DOHH2 (cell line): ENCODE data around the gene SMARCD3.

Experiments used
- H3F3A ChIP-seq: fragments of 200-600 bp; sonication (generic), shearing (Covaris generic); 2 replicates; pipeline ENCODE4 v1.6.0; 2016; ENCODE audit warnings: antibody characterized with exemption, mild to moderate bottlenecking; ENCODE audit not compliant: control insufficient read depth, insufficient read depth
- H3K27ac ChIP-seq: fragments of 200-600 bp; sonication (generic); 2 replicates; pipeline ENCODE4 v1.5.1; 2014; ENCODE audit warnings: low read depth, mild to moderate bottlenecking, low read length, moderate library complexity
- H3K27me3 ChIP-seq: fragments of 200-600 bp; sonication (generic); 2 replicates; pipeline ENCODE4 v1.6.1; 2014; ENCODE audit warnings: mild to moderate bottlenecking, low read length, mixed read lengths; ENCODE audit not compliant: control insufficient read depth
- H3K36me3 ChIP-seq: fragments of 200-600 bp; sonication (generic); 2 replicates; pipeline ENCODE4 v1.6.1; 2014; ENCODE audit warnings: mild to moderate bottlenecking, low read length, moderate library complexity, mixed read lengths; ENCODE audit not compliant: control insufficient read depth
- H3K4me1 ChIP-seq: fragments of 200-600 bp; sonication (generic); 2 replicates; pipeline ENCODE4 v1.6.1; 2014; ENCODE audit warnings: mild to moderate bottlenecking, low read length, mixed read lengths; ENCODE audit not compliant: control insufficient read depth
- H3K4me2 ChIP-seq: fragments of 200-600 bp; sonication (generic); 2 replicates; pipeline ENCODE4 v1.6.0; 2014; ENCODE audit warnings: mild to moderate bottlenecking, low read length, moderate library complexity
- H3K4me3 ChIP-seq: fragments of 200-600 bp; sonication (generic); 2 replicates; pipeline ENCODE4 v1.5.1; 2014; ENCODE audit warnings: mild to moderate bottlenecking, low read length, mixed read lengths
- H3K79me2 ChIP-seq: fragments of 200-600 bp; sonication (generic); 2 replicates; pipeline ENCODE4 v1.6.1; 2014; ENCODE audit warnings: mild to moderate bottlenecking, low read length, mixed read lengths; ENCODE audit not compliant: control insufficient read depth
- H3K9me2 ChIP-seq: fragments of 200-600 bp; sonication (generic); replicated peaks from 2 replicates; pipeline ENCODE4 v1.6.1; 2014; ENCODE audit warnings: mild to moderate bottlenecking, low read length, mixed read lengths; ENCODE audit not compliant: control insufficient read depth
- H3K9me3 ChIP-seq: fragments of 200-600 bp; sonication (generic); 2 replicates; pipeline ENCODE4 v1.6.1; 2014; ENCODE audit warnings: antibody characterized with exemption, low read length, mixed read lengths; ENCODE audit not compliant: control insufficient read depth, insufficient read depth
- H4K20me1 ChIP-seq: fragments of 200-600 bp; sonication (generic); 2 replicates; pipeline ENCODE4 v1.6.0; 2014; ENCODE audit warnings: low read depth, mild to moderate bottlenecking, antibody characterized with exemption, low read length, moderate library complexity; ENCODE audit not compliant: control insufficient read depth, insufficient read depth
- EZH2phosphoT487 ChIP-seq: fragments of 200-600 bp; sonication (generic); IDR thresholded peaks from 2 replicates; pipeline ENCODE4 v1.6.1; 2017; ENCODE audit warnings: borderline replicate concordance, mild to moderate bottlenecking, antibody characterized with exemption, low read length, moderate library complexity, mixed read lengths
- TF ChIP-seq, protein P1 (sequence below): fragments of 200-600 bp; sonication (generic); IDR thresholded peaks from one replicate; pipeline ENCODE4 v1.5.1; 2014; ENCODE audit warnings: antibody characterized with exemption, mild to moderate bottlenecking, low read depth, low read length; ENCODE audit not compliant: poor library complexity, severe bottlenecking

The SMARCD3 gene

DNA sequence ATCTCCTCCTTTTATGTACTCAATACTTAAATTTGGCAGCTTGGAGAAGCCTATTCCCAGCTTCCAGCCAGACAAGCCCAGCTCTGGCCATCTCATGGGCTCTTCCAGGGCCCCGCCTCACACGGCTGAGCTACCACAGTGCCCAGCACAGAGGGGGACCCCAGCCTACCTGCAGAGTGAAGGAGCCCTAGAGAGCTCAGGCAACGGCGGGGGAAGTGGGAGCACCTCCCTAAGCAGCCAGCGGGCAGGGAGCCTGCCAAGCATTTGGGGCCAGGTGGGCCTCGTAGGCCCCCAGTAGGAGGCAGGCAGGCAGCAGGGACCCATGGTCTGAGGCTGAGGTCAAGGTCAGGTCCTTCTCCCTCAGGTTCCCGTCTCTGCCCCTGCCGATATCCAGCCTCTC lies 29.1 kb upstream of the SMARCD3 start:
- Histone ChIP-seq H3K4me2 (no peak overlapping the region; the same call in 1 of the 2 replicates), H3K9me2 (no peaks in the 10 kb centered on the region), H3K27me3 (peaks cover 35% of the 10 kb centered on the region), H3K9me3 (no peaks in the 10 kb centered on the region), H3K27ac (no peak overlapping the region), H4K20me1 (no peaks in the 10 kb centered on the region), H3K79me2 (no peaks in the 10 kb centered on the region), H3K4me1 (peaks cover 3% of the 10 kb centered on the region; the same call in 1 of the 2 replicates), H3K4me3 (no peak overlapping the region), H3F3A (no peaks in the 10 kb centered on the region), H3K36me3 (no peaks in the 10 kb centered on the region)
- no peak for TF ChIP-seq EZH2phosphoT487
- TF ChIP-seq, protein P1, sequence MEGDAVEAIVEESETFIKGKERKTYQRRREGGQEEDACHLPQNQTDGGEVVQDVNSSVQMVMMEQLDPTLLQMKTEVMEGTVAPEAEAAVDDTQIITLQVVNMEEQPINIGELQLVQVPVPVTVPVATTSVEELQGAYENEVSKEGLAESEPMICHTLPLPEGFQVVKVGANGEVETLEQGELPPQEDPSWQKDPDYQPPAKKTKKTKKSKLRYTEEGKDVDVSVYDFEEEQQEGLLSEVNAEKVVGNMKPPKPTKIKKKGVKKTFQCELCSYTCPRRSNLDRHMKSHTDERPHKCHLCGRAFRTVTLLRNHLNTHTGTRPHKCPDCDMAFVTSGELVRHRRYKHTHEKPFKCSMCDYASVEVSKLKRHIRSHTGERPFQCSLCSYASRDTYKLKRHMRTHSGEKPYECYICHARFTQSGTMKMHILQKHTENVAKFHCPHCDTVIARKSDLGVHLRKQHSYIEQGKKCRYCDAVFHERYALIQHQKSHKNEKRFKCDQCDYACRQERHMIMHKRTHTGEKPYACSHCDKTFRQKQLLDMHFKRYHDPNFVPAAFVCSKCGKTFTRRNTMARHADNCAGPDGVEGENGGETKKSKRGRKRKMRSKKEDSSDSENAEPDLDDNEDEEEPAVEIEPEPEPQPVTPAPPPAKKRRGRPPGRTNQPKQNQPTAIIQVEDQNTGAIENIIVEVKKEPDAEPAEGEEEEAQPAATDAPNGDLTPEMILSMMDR = no peak

DNA sequence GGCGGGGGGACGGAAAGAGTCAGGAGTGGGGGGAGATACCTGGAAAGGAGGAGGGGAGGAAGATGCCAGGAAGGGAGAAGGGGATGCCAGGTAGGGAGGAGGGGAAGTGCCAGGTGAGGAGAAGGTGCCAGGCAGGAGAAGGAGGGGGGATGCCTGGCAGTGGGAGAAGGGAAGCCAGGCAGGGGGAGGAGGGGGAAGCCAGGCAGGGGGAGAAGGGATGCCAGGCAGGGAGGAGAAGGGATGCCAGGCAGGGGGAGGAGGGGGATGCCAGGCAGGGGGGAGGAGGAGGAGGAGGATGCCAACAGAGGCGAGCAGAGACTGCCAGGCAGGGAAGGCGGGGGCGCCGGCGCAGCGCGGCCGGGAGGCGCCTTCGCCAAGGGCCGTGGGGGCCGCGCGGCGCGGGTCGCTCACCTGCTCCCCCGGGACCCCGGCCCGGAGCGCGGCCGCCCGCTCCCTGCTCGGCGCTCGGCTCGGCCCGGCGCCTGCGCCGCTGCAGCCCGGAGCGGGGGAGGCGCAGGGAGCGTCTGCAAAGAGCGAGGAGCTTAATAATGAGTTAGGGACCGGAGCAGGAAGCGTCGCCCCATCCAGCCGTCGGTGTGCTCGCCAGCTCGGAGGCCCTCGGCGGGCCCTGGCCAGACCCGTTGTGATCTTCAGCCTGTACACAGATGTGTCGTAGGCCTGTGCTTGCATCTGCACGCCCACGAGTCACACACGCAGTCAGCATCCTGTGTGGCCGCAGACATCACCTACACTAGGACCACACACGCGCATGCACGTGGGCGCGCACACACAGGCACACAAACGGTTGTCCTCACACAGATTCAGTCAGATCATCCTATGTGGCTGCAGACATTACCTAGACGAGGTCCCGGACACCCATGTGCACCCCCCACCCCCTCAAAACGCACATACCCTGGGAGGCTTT lies 28.4 kb upstream of the SMARCD3 start:
- no peaks in the 10 kb centered on the region for H4K20me1 ChIP-seq
- H3K9me3 ChIP-seq = no peaks in the 10 kb centered on the region
- no peaks in the 10 kb centered on the region for H3F3A ChIP-seq
- H3K36me3 ChIP-seq = no peaks in the 10 kb centered on the region
- H3K79me2 ChIP-seq = no peaks in the 10 kb centered on the region
- H3K4me1 ChIP-seq = peaks cover 3% of the 10 kb centered on the region; the same call in 1 of the 2 replicates
- H3K9me2 ChIP-seq = no peaks in the 10 kb centered on the region
- H3K4me3 ChIP-seq = peak overlapping the region; percentile 41
- H3K27me3 ChIP-seq = peaks cover 35% of the 10 kb centered on the region
- TF ChIP-seq EZH2phosphoT487 = no peak
- TF ChIP-seq, protein P1 = no peak
- H3K27ac ChIP-seq = no peak overlapping the region
- H3K4me2 ChIP-seq = peak overlapping the region; percentile 49

DNA sequence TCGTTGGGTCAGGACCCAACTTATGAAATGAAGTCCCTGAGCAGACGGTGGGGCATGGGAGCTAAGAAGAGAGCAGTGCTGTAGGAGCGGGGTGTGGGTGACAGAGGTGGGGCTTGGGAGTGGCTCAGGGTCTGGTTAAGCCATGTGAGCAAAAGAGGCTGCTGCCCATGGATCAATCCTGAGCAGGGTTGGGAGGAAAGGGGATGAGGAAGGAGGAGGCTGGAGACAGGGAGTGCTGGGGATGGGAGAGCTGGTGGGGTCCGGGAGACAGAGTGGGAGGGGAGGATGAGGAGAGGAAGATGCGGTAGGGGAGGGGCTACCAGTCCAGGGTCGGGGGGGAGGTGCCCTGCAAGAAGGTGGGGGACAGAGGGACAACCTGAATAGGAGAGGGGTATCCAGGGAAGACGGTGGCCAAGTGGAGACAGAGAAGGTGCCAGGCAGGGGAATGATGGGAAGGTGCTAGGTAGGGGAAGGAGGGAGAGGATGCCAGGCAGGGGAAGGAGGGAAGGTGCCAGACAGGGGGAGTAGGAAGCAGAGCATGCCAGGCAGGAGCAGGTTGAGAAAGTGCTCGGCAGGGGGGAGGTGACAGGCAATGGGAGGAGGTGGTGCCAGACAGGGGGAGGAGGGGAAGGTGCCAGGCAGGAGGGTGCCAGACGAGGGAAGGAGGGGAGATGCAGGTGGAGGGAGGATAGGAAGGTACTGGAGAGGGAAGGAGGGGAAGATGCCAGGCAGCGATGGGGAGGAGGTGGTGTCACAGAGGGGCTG lies 27.5 kb upstream of the SMARCD3 start:
- H3K4me2 ChIP-seq = peak overlapping the region; percentile 49; the same call in 1 of the 2 replicates
- no peaks in the 10 kb centered on the region for H3F3A ChIP-seq
- H3K27ac ChIP-seq = no peak overlapping the region
- H3K4me3 ChIP-seq = no peak overlapping the region
- no peaks in the 10 kb centered on the region for H4K20me1 ChIP-seq
- H3K9me2 ChIP-seq = no peaks in the 10 kb centered on the region
- H3K79me2 ChIP-seq = no peaks in the 10 kb centered on the region
- peaks cover 31% of the 10 kb centered on the region for H3K27me3 ChIP-seq
- TF ChIP-seq, protein P1 = no peak
- no peak for TF ChIP-seq EZH2phosphoT487
- H3K36me3 ChIP-seq = no peaks in the 10 kb centered on the region
- peaks cover 3% of the 10 kb centered on the region; the same call in 1 of the 2 replicates for H3K4me1 ChIP-seq
- H3K9me3 ChIP-seq = no peaks in the 10 kb centered on the region
